GM10266 (cell line): ENCODE measurements around the gene GSTA3.
"Not testable (repeated sequence)": the region's sequence is repeated elsewhere in the genome, so short reads cannot be mapped to it uniquely, and the experiment has no call there.

Experiments
- DNase-seq: peaks from one replicate; pipeline ENCODE4 v3.0.0; 2012; ENCODE audit errors: extremely low spot score
- CTCF ChIP-seq: IDR thresholded peaks from 2 replicates; pipeline ENCODE4 v1.5.1; 2012; ENCODE audit warnings: mild to moderate bottlenecking, low read depth; ENCODE audit not compliant: control insufficient read depth, insufficient read depth; ENCODE audit errors: missing control alignments

Gene GSTA3

GRCh38 chr6:52925042-52925441 is 15.5 kb upstream of the GSTA3 start:
- DNase-seq, result no peak
- TF ChIP-seq CTCF, result no peak

GRCh38 chr6:52923689-52924088 is 14.2 kb upstream of the GSTA3 start:
- not testable (repeated sequence) for DNase-seq

GRCh38 chr6:52922161-52922560 is 12.7 kb upstream of the GSTA3 start:
- DNase-seq, result no peak
- TF ChIP-seq CTCF, result no peak

GRCh38 chr6:52921743-52922142 is 12.2 kb upstream of the GSTA3 start:
- TF ChIP-seq CTCF, result no peak
- DNase-seq, result no peak

- not testable (repeated sequence) for DNase-seq
Observed at GRCh38 chr6:52919511-52919910, 10.0 kb upstream of the GSTA3 start.

- DNase-seq, result not testable (repeated sequence)
Observed at GRCh38 chr6:52918771-52919170, 9.3 kb upstream of the GSTA3 start.

GRCh38 chr6:52918027-52918686 is 8.7 kb upstream of the GSTA3 start:
- not testable (repeated sequence) for DNase-seq

- no peak for TF ChIP-seq CTCF
- no peak for DNase-seq
Observed at GRCh38 chr6:52914516-52914915, 5.0 kb upstream of the GSTA3 start.

- TF ChIP-seq CTCF, result no peak
Observed at GRCh38 chr6:52910091-52910490, 593 bp upstream of the GSTA3 start.

GRCh38 chr6:52909131-52909530 is 367 bp downstream of the GSTA3 start:
- DNase-seq, result no peak
- TF ChIP-seq CTCF, result no peak

More at GRCh38 chr6:52910091-52910490, 593 bp upstream of the GSTA3 start:
- DNase-seq, result no peak
